Measurements from ENCODE around the gene SPOCK2. TPM values are rescaled to one million over a fixed set of nuclear protein-coding genes. Genes with fewer than 3 reads are reported as not detected.

The SPOCK2 gene
- polyA plus RNA-seq, 1 of the 3 experiments (the other 2 are of a cell fraction), result 0.18 TPM

GRCh38 chr10:72067463-72068125 is 20.8 kb downstream of the SPOCK2 start:
- ChIA-PET CTCF (interaction anchor here (0.8 to 8.4 kb wide), 8 partner anchors 8 to 273 kb away, joined by 3 to 55 read pairs (median 4); partner anchors contain the start of genes ANAPC16 and ASCC1), POLR2A (interaction anchor here (1.1 kb wide), 1 partner anchor 20 kb away, joined by 3 read pairs; the partner anchor contains the start of gene SPOCK2)
- WGBS (ENCODE audit: low lambda C conversion rate), result 93% methylated on average over 13 of the region's 13 CpGs
- H3K9me2 ChIP-seq, result no peaks in the 10 kb centered on the region
- H4K20me1 ChIP-seq (ENCODE audit: insufficient read depth), result no peaks in the 10 kb centered on the region
- no peaks in the 10 kb centered on the region for H3K27me3 ChIP-seq (ENCODE audit: insufficient read depth)
- TF ChIP-seq SMC3 (IDR thresholded peaks at IDR 0.05; ENCODE audit: low read depth, low read length) (no peak), POLR2AphosphoS5 (IDR thresholded peaks at IDR 0.05; ENCODE audit: low read depth, low read length) (no peak), PBX3 (IDR thresholded peaks at IDR 0.05) (no peak), NRF1 (IDR thresholded peaks at IDR 0.05; ENCODE audit: low read depth, low read length) (no peak), REST (IDR thresholded peaks at IDR 0.05; ENCODE audit: low read depth, low read length) (no peak), FOSL2 (IDR thresholded peaks at IDR 0.05; ENCODE audit: borderline replicate concordance, low read depth) (no peak), TCF12 (IDR thresholded peaks at IDR 0.05) (no peak), GATA2 (CRISPR knock-in tag; IDR thresholded peaks at IDR 0.05) (no peak), SIN3A (IDR thresholded peaks at IDR 0.05; ENCODE audit: borderline replicate concordance, low read depth, low read length) (no peak), USF2 (IDR thresholded peaks at IDR 0.05; ENCODE audit: borderline replicate concordance, low read depth, low read length) (no peak), TEAD4 (IDR thresholded peaks at IDR 0.05; ENCODE audit: borderline replicate concordance, insufficient read depth) (no peak), YY1 (IDR thresholded peaks at IDR 0.05; ENCODE audit: low read depth) (no peak), FOXM1 (IDR thresholded peaks at IDR 0.05; ENCODE audit: low read depth) (no peak), EZH2phosphoT487 (IDR thresholded peaks at IDR 0.05; ENCODE audit: borderline replicate concordance, low read depth) (no peak), FOXJ3 (CRISPR knock-in tag; IDR thresholded peaks at IDR 0.05) (no peak), NFIC (IDR thresholded peaks at IDR 0.05; ENCODE audit: borderline replicate concordance) (no peak), MEF2A (IDR thresholded peaks at IDR 0.05; ENCODE audit: borderline replicate concordance, low read depth) (no peak)
- TF ChIP-seq, protein P1, sequence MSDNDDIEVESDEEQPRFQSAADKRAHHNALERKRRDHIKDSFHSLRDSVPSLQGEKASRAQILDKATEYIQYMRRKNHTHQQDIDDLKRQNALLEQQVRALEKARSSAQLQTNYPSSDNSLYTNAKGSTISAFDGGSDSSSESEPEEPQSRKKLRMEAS (IDR thresholded peaks at IDR 0.05; ENCODE audit: low read depth), result no peak
- TF ChIP-seq, protein P2, sequence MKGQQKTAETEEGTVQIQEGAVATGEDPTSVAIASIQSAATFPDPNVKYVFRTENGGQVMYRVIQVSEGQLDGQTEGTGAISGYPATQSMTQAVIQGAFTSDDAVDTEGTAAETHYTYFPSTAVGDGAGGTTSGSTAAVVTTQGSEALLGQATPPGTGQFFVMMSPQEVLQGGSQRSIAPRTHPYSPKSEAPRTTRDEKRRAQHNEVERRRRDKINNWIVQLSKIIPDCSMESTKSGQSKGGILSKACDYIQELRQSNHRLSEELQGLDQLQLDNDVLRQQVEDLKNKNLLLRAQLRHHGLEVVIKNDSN (IDR thresholded peaks at IDR 0.05; ENCODE audit: borderline replicate concordance, low read depth), result no peak
- TF ChIP-seq, protein P3, sequence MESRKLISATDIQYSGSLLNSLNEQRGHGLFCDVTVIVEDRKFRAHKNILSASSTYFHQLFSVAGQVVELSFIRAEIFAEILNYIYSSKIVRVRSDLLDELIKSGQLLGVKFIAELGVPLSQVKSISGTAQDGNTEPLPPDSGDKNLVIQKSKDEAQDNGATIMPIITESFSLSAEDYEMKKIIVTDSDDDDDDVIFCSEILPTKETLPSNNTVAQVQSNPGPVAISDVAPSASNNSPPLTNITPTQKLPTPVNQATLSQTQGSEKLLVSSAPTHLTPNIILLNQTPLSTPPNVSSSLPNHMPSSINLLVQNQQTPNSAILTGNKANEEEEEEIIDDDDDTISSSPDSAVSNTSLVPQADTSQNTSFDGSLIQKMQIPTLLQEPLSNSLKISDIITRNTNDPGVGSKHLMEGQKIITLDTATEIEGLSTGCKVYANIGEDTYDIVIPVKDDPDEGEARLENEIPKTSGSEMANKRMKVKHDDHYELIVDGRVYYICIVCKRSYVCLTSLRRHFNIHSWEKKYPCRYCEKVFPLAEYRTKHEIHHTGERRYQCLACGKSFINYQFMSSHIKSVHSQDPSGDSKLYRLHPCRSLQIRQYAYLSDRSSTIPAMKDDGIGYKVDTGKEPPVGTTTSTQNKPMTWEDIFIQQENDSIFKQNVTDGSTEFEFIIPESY (IDR thresholded peaks at IDR 0.05; ENCODE audit: borderline replicate concordance, low read depth), result no peak
- H3F3A ChIP-seq (replicated peaks; ENCODE audit: insufficient read depth), result no peaks in the 10 kb centered on the region
- no peaks in the 10 kb centered on the region for H3K36me3 ChIP-seq (replicated peaks in 1 of 2; ENCODE audit: control insufficient read depth in 1 of 2, insufficient read depth in 2 of 2, low read length in 1 of 2)
- DNase-seq, result no peak
- H3K4me1 ChIP-seq (ENCODE audit: control insufficient read depth in 1 of 2, insufficient read depth in 2 of 2, low read depth in 1 of 2, low read length in 1 of 2), result peaks cover 0 to 30% of the 10 kb centered on the region in 2 experiments; a peak in 1 of 4 replicates
- no peaks in the 10 kb centered on the region for H3K9me3 ChIP-seq
- H3K4me2 ChIP-seq, result no peak overlapping the region
- no peak overlapping the region for H3K9ac ChIP-seq
- H3K27ac ChIP-seq (ENCODE audit: low read depth in 2 of 2, low read length in 1 of 2), result no peak overlapping the region; a peak in 1 of 4 replicates
- H2AFZ ChIP-seq (ENCODE audit: low read depth), result no peak overlapping the region
- no peak overlapping the region for H3K4me3 ChIP-seq (ENCODE audit: low read depth in 2 of 2, low read length in 1 of 2)
- no peaks in the 10 kb centered on the region for H3K79me2 ChIP-seq (ENCODE audit: insufficient read depth)
